CD14-positive monocyte (primary cell): ENCODE results near the gene AGXT2. TPM values are rescaled to one million over a fixed set of nuclear protein-coding genes. Genes with fewer than 3 reads are reported as not detected.

Experiments used
- DNase-seq, 3 donors: peaks; one replicate each; pipeline ENCODE4 v3.0.0-alpha.2; 2011 to 2022
- H2AFZ ChIP-seq: 2 replicates; pipeline ENCODE4 v1.6.0; 2012; ENCODE audit warnings: mild to moderate bottlenecking, low read depth, low read length, inconsistent platforms; ENCODE audit not compliant: insufficient read depth, poor library complexity, severe bottlenecking
- H3K27ac ChIP-seq, 2 donors: 1 replicate in 1 of 2; 2 replicates in 1 of 2; pipeline ENCODE4 v1.5.1; 2012 to 2013; ENCODE audit warnings: low read length in 2 of 2, control low read depth in 1 of 2, inconsistent platforms in 1 of 2, low read depth in 1 of 2, mild to moderate bottlenecking in 1 of 2
- H3K27me3 ChIP-seq, 2 donors: one replicate each; pipeline versions ENCODE4 v1.6.0 to v1.6.1; 2011 to 2013; ENCODE audit warnings: low read length in 2 of 2; ENCODE audit not compliant: control insufficient read depth in 2 of 2, insufficient read depth in 2 of 2
- H3K36me3 ChIP-seq, 2 donors: replicated peaks in 1 of 2; 1 replicate in 1 of 2; 2 replicates in 1 of 2; pipeline versions ENCODE4 v1.5.1 to v1.6.1; 2012 to 2013; ENCODE audit warnings: low read length in 2 of 2, control low read depth in 1 of 2, inconsistent platforms in 1 of 2, mild to moderate bottlenecking in 1 of 2; ENCODE audit not compliant: insufficient read depth in 2 of 2, control insufficient read depth in 1 of 2
- H3K4me1 ChIP-seq, 2 donors: 1 replicate in 1 of 2; 2 replicates in 1 of 2; pipeline versions ENCODE4 v1.5.1 to v1.6.1; 2012 to 2013; ENCODE audit warnings: low read length in 2 of 2, control low read depth in 1 of 2, inconsistent platforms in 1 of 2, mild to moderate bottlenecking in 1 of 2, moderate library complexity in 1 of 2; ENCODE audit not compliant: insufficient read depth in 2 of 2, control insufficient read depth in 1 of 2
- H3K4me2 ChIP-seq: replicated peaks from 2 replicates; pipeline ENCODE3; 2012; ENCODE audit warnings: low read length, moderate library complexity, mild to moderate bottlenecking; ENCODE audit not compliant: poor library complexity, severe bottlenecking; ENCODE audit errors: extremely low read depth
- H3K4me3 ChIP-seq, 3 experiments: fragments of 200-600 bp in 1 of 3; sonication (generic) in 1 of 3; replicated peaks in 1 of 3; 1 replicate in 2 of 3; 2 replicates in 1 of 3; pipeline ENCODE4 v1.5.1; 2011 to 2013; ENCODE audit warnings: low read length in 3 of 3, mild to moderate bottlenecking in 3 of 3, control low read depth in 2 of 3, low read depth in 2 of 3, inconsistent platforms in 1 of 3, moderate library complexity in 1 of 3
- H3K79me2 ChIP-seq: 2 replicates; pipeline ENCODE4 v1.6.0; 2012; ENCODE audit warnings: mild to moderate bottlenecking, control low read depth, inconsistent platforms, low read length, moderate library complexity; ENCODE audit not compliant: insufficient read depth
- H3K9ac ChIP-seq: 2 replicates; pipeline ENCODE4 v1.6.0; 2017; ENCODE audit warnings: low read length, mild to moderate bottlenecking; ENCODE audit not compliant: insufficient read depth, poor library complexity, severe bottlenecking
- H3K9me3 ChIP-seq, 2 donors: replicated peaks in 1 of 2; 1 replicate in 1 of 2; 2 replicates in 1 of 2; pipeline versions ENCODE4 v1.5.1 to v1.6.1; 2012 to 2013; ENCODE audit warnings: low read length in 2 of 2, control low read depth in 1 of 2; ENCODE audit not compliant: control insufficient read depth in 1 of 2, insufficient read depth in 1 of 2
- H4K20me1 ChIP-seq: 2 replicates; pipeline ENCODE4 v1.6.0; 2012; ENCODE audit warnings: mild to moderate bottlenecking, low read length, control low read depth, moderate library complexity; ENCODE audit not compliant: insufficient read depth
- H3K27ac Mint-ChIP-seq, 7 donors: one replicate each; pipeline ENCODE4 v1.8.0; 2020; ENCODE audit warnings: mild to moderate bottlenecking in 7 of 7, mixed read lengths in 7 of 7, moderate library complexity in 6 of 7, inconsistent platforms in 2 of 7
- H3K27me3 Mint-ChIP-seq, 3 donors: one replicate each; pipeline ENCODE4 v1.8.0; 2021 to 2022; ENCODE audit warnings: low read depth in 3 of 3, mild to moderate bottlenecking in 3 of 3, mixed read lengths in 3 of 3, moderate library complexity in 3 of 3, inconsistent platforms in 1 of 3
- H3K36me3 Mint-ChIP-seq, 2 donors: one replicate each; pipeline ENCODE4 v1.8.0; 2020; ENCODE audit warnings: mixed read lengths in 2 of 2, inconsistent platforms in 1 of 2, mild to moderate bottlenecking in 1 of 2
- H3K4me1 Mint-ChIP-seq: one replicate; pipeline ENCODE4 v1.8.0; 2020; ENCODE audit warnings: mild to moderate bottlenecking, mixed read lengths
- H3K4me3 Mint-ChIP-seq, 2 donors: one replicate each; pipeline ENCODE4 v1.8.0; 2020; ENCODE audit warnings: mild to moderate bottlenecking in 2 of 2, mixed read lengths in 2 of 2, moderate library complexity in 1 of 2
- H3K9me3 Mint-ChIP-seq, 7 donors: one replicate each; pipeline ENCODE4 v1.8.0; 2020 to 2022; ENCODE audit warnings: mixed read lengths in 7 of 7, mild to moderate bottlenecking in 6 of 7, moderate library complexity in 6 of 7, inconsistent platforms in 2 of 7
- CTCF ChIP-seq: fragments of 200-600 bp; IDR thresholded peaks from one replicate; pipeline ENCODE4 v1.8.0; 2022; ENCODE audit warnings: antibody characterized with exemption, mild to moderate bottlenecking
- WGBS: methylation state at CpG from one replicate; pipeline ENCODE4 v1.1.5; 2013; ENCODE audit warnings: missing lambda C conversion rate; ENCODE audit not compliant: insufficient coverage; 5-methylcytosine and 5-hydroxymethylcytosine counted together
- intact Hi-C, 2 donors: fragments of 100-400 bp; cut with micrococcal nuclease; formaldehyde crosslinking; loops; one replicate each; pipeline versions ENCODE4 v1.15.0 to v1.15.1; 2023
- polyA plus RNA-seq, 3 donors: library from polyadenylated mRNA; depleted of rRNA in 1 of 3; unstranded in 2 of 3; stranded (reverse) in 1 of 3; fragments of 300-500 nt in 2 of 3; fragments of >200 nt in 1 of 3; fragmentation: Illumina TruSeq in 2 of 3; gene quantifications; 1 replicate in 2 of 3; 2 replicates in 1 of 3; pipeline ENCODE4 v1.2.3, GENCODE V29; 2012 to 2021

The AGXT2 gene
- polyA plus RNA-seq, 3 donors = not detected

GRCh38 chr5:35048910-35049309 is 1.2 kb upstream of the AGXT2 start:
- Histone ChIP-seq H3K4me1 (no peaks in the 10 kb centered on the region), H4K20me1 (no peaks in the 10 kb centered on the region), H3K27me3 (peaks cover 0 to 7% of the 10 kb centered on the region in 2 donors), H3K36me3 (no peaks in the 10 kb centered on the region), H3K9ac (no peak overlapping the region), H2AFZ (no peak overlapping the region), H3K4me2 (no peak overlapping the region), H3K27ac (no peak overlapping the region), H3K4me3 (no peak overlapping the region), H3K79me2 (no peaks in the 10 kb centered on the region), H3K9me3 (no peaks in the 10 kb centered on the region)
- no peak for TF ChIP-seq CTCF
- H3K36me3 Mint-ChIP-seq = no peaks in the 10 kb centered on the region
- H3K27ac Mint-ChIP-seq = no peak overlapping the region
- no peak for DNase-seq
- H3K4me3 Mint-ChIP-seq = no peak overlapping the region
- intact Hi-C loops = no loop called here
- WGBS = 92% methylated on average over 1 of the region's 1 CpG
- peaks cover 1 to 6% (median 5%) of the 10 kb centered on the region in 3 donors for H3K27me3 Mint-ChIP-seq
- H3K9me3 Mint-ChIP-seq = peaks cover 0 to 6% (median 0%) of the 10 kb centered on the region in 7 donors
- no peaks in the 10 kb centered on the region for H3K4me1 Mint-ChIP-seq

- H3K9me3 Mint-ChIP-seq = peaks cover 0 to 4% (median 0%) of the 10 kb centered on the region in 7 donors
- no peaks in the 10 kb centered on the region for H3K4me1 Mint-ChIP-seq
- Histone ChIP-seq H3K9ac (no peak overlapping the region), H3K4me2 (no peak overlapping the region), H3K27me3 (peaks cover 0 to 7% of the 10 kb centered on the region in 2 donors), H3K4me1 (no peaks in the 10 kb centered on the region), H4K20me1 (no peaks in the 10 kb centered on the region), H3K9me3 (no peaks in the 10 kb centered on the region), H3K4me3 (no peak overlapping the region), H3K27ac (no peak overlapping the region), H3K36me3 (no peaks in the 10 kb centered on the region), H3K79me2 (no peaks in the 10 kb centered on the region), H2AFZ (no peak overlapping the region)
- 94% methylated on average over 3 of the region's 4 CpGs for WGBS
- no peak for DNase-seq
- H3K4me3 Mint-ChIP-seq = no peak overlapping the region
- TF ChIP-seq CTCF = no peak
- no peaks in the 10 kb centered on the region for H3K36me3 Mint-ChIP-seq
- H3K27ac Mint-ChIP-seq = no peak overlapping the region
- peaks cover 8 to 11% (median 10%) of the 10 kb centered on the region in 3 donors for H3K27me3 Mint-ChIP-seq
- intact Hi-C loops = no loop called here
These were observed 975 bp downstream of the AGXT2 start for GRCh38 chr5:35046774-35047173.
